GM12874 (cell line): ENCODE data around the gene ATG10.

Source experiments
- CTCF ChIP-seq: IDR thresholded peaks from 2 replicates; pipeline ENCODE4 v1.5.1; 2011; ENCODE audit warnings: low read depth, mild to moderate bottlenecking, control low read depth, low read length, moderate library complexity; ENCODE audit not compliant: insufficient read depth

The ATG10 gene

DNA sequence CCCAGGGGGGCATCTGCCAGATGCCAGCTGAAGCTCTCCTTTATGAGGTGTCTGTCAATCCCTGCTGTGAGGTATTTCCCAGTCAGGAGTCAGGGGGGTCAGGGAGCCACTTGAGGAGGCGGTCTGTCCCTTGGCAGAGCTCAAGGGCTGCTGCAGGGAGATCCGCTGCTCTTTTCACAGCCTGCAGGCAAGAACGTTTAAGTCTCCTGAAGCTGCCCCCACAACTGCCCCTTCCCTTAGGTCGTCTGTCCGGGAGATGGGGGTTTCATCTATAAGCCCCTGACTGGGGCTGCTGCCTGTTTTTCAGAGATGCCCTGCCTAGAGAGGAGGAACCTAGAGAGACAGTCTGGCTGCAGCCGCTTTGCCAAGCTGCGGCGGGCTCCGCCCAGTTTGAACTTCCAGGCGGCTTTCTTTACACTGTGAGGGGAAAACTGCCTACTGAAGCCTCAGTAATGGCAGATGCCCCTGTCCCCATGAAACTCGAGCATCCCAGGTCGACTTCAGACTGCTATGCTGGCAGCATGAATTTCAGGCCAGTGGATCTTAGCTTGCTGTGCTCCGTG is 158.0 kb downstream of the ATG10 start:
- no peak for TF ChIP-seq CTCF

- TF ChIP-seq CTCF = no peak
These were observed 158.8 kb downstream of the ATG10 start for GRCh38 chr5:82130602-82131001.

- TF ChIP-seq CTCF = no peak
These were observed 165.4 kb downstream of the ATG10 start for GRCh38 chr5:82137205-82137604.

- TF ChIP-seq CTCF = no peak
These were observed 170.5 kb downstream of the ATG10 start for GRCh38 chr5:82142217-82142841.

- TF ChIP-seq CTCF = no peak
These were observed 171.2 kb downstream of the ATG10 start for GRCh38 chr5:82142928-82143577.

- TF ChIP-seq CTCF = no peak
These were observed 176.2 kb downstream of the ATG10 start for GRCh38 chr5:82147860-82148573.

DNA sequence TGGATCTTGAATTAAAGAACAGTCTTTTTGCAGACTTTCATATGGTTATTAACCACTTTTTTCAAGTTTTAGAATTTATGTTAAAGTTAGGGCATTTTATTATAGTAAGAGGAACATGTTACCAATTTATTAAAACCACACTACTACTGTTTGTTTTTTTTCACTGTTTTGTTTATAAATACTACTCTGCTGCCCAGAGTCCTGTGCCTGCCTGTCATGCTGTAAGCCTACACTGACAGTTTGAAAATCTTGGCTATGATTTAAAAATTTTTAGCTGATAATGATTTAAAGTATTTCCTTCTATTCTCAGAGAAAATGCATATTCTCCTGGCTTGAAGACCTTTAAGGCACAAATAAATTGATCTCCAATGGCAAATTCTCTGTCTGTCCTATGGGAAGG is 177.6 kb downstream of the ATG10 start:
- no peak for TF ChIP-seq CTCF
